Glutamatergic neuron (in vitro differentiated cells): Measurements from ENCODE around the gene TGFBR3. TPM values are rescaled to one million over a fixed set of nuclear protein-coding genes. Genes with fewer than 3 reads are reported as not detected.

ENCODE experiments used
- DNase-seq: peaks from one replicate; pipeline ENCODE4 v3.0.0; 2022
- H3K27ac Mint-ChIP-seq: one replicate; pipeline ENCODE4 v1.8.0; 2020; ENCODE audit warnings: mild to moderate bottlenecking, mixed read lengths, inconsistent platforms; ENCODE audit not compliant: unreplicated experiment
- H3K27me3 Mint-ChIP-seq: one replicate; pipeline ENCODE4 v1.8.0; 2020; ENCODE audit warnings: mild to moderate bottlenecking, moderate library complexity, mixed read lengths, inconsistent platforms; ENCODE audit not compliant: unreplicated experiment
- H3K36me3 Mint-ChIP-seq: one replicate; pipeline ENCODE4 v1.8.0; 2020; ENCODE audit warnings: mild to moderate bottlenecking, mixed read lengths, inconsistent platforms; ENCODE audit not compliant: unreplicated experiment
- H3K4me1 Mint-ChIP-seq: one replicate; pipeline ENCODE4 v1.8.0; 2020; ENCODE audit warnings: mild to moderate bottlenecking, low read depth, mixed read lengths, inconsistent platforms; ENCODE audit not compliant: unreplicated experiment
- H3K4me3 Mint-ChIP-seq: one replicate; pipeline ENCODE4 v1.8.0; 2020; ENCODE audit warnings: mild to moderate bottlenecking, mixed read lengths, inconsistent platforms; ENCODE audit not compliant: unreplicated experiment
- H3K9me3 Mint-ChIP-seq: one replicate; pipeline ENCODE4 v1.8.0; 2020; ENCODE audit warnings: mild to moderate bottlenecking, moderate library complexity, mixed read lengths, inconsistent platforms; ENCODE audit not compliant: unreplicated experiment
- total RNA-seq: library from RNA; stranded (reverse); fragmentation: NEBNext Ultra II Directional; extraction: Animal tissue kit (Norgen Biotek cat#: 25700); gene quantifications from one replicate; pipeline ENCODE4 v1.2.1, GENCODE V29; 2021; ENCODE audit not compliant: unreplicated experiment
- TF ChIP-seq, protein P1 (sequence below): fragments of 200-600 bp; sonication (generic); IDR thresholded peaks from one replicate; pipeline ENCODE4 v1.5.0; 2021; ENCODE audit not compliant: partially characterized antibody, unreplicated experiment

TGFBR3 gene
- total RNA-seq, 1 donor from 2014 or later: 0.98 TPM

DNA sequence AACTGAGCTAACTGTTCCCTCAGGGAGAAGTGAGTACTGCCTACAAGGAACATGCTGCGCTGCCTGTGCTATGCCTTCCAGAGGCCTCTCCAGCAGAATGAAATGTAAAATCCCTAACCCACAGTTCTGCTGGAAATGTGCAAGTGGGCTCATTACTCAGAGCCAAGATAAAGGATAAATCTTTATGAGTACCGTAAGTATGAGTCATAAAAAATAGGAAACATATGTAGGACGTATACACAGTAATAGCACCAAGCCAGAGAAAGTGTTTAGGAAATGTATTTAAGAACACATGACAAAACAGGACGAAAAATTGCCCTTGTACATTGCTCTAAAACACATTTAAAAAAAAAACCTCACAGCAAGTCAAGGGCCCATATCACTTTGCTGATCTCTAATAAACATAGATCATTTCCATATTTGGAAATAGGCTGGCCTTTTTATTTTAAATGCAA lies 104.6 kb downstream of the TGFBR3 start:
- TF ChIP-seq, protein P1, sequence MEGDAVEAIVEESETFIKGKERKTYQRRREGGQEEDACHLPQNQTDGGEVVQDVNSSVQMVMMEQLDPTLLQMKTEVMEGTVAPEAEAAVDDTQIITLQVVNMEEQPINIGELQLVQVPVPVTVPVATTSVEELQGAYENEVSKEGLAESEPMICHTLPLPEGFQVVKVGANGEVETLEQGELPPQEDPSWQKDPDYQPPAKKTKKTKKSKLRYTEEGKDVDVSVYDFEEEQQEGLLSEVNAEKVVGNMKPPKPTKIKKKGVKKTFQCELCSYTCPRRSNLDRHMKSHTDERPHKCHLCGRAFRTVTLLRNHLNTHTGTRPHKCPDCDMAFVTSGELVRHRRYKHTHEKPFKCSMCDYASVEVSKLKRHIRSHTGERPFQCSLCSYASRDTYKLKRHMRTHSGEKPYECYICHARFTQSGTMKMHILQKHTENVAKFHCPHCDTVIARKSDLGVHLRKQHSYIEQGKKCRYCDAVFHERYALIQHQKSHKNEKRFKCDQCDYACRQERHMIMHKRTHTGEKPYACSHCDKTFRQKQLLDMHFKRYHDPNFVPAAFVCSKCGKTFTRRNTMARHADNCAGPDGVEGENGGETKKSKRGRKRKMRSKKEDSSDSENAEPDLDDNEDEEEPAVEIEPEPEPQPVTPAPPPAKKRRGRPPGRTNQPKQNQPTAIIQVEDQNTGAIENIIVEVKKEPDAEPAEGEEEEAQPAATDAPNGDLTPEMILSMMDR: no peak
- Mint-ChIP-seq H3K36me3 (no peaks in the 10 kb centered on the region), H3K27me3 (no peaks in the 10 kb centered on the region), H3K27ac (no peak overlapping the region), H3K4me3 (no peak overlapping the region), H3K4me1 (peaks cover 5% of the 10 kb centered on the region), H3K9me3 (peaks cover 2% of the 10 kb centered on the region)
- DNase-seq: no peak

DNA sequence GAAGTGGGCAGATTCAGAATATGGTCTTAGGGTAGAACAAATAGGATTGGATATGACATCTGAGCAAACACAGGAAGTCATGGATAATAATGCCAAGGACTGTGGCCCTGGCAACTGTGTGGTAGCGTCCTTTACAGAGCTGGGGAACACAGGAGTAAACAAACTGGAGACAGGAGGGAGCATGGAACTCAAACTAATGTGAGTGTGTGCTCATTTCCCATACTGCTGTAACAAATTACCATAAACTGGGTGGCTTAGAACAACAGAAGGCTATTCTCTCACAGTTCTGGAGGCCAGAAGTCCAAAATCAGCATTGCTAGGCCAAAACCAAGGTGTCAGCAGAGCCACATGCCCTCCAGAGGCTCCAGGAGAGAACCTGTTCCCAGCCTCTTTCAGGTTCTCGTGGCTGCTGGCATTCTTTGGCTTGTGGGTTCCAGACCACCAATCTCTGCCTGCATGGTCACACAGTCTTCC lies 106.4 kb downstream of the TGFBR3 start:
- Mint-ChIP-seq H3K27me3 (no peaks in the 10 kb centered on the region), H3K27ac (no peak overlapping the region), H3K4me1 (peaks cover 5% of the 10 kb centered on the region), H3K36me3 (no peaks in the 10 kb centered on the region), H3K4me3 (no peak overlapping the region), H3K9me3 (no peaks in the 10 kb centered on the region)
- TF ChIP-seq, protein P1: no peak
- DNase-seq: no peak

- DNase-seq: no peak
- no peak overlapping the region for H3K4me3 Mint-ChIP-seq
- H3K27me3 Mint-ChIP-seq: no peaks in the 10 kb centered on the region
- peaks cover 5% of the 10 kb centered on the region for H3K4me1 Mint-ChIP-seq
- TF ChIP-seq, protein P1: no peak
- no peaks in the 10 kb centered on the region for H3K36me3 Mint-ChIP-seq
- H3K27ac Mint-ChIP-seq: no peak overlapping the region
- H3K9me3 Mint-ChIP-seq: no peaks in the 10 kb centered on the region
These were observed 107.0 kb downstream of the TGFBR3 start for GRCh38 chr1:91778964-91779363.

DNA sequence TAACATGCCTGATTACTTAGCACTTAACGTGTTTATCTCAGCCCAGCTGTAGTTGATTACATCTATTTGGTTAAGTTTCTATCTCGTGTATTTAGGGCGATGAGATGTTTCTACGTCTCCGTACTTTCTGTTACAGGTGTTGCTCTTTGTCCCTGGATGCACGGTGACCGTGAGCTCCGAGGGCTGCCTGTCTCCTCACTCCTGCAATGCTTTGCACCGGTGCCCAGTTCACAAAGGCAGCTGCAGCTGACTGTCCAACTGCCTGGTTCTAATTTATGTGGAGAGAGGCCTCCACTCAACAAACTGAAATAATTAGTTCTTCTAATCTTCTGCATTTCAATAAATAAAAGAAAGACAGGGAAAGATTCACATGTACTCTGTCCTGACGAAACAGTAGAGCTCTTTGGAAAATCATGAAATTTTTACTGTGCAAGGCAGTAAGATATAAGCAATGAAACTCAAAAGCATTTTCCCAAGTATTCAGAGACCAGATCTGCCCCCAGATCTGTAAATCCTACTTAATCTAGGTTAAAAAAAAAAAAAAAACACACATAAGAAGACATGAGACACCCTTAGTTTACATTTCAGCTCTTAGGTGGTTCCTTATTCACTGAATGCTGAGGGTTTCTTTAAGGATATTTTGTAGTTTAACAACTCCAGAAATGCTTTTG lies 108.2 kb downstream of the TGFBR3 start:
- Mint-ChIP-seq H3K27ac (no peak overlapping the region), H3K4me3 (no peak overlapping the region)

DNA sequence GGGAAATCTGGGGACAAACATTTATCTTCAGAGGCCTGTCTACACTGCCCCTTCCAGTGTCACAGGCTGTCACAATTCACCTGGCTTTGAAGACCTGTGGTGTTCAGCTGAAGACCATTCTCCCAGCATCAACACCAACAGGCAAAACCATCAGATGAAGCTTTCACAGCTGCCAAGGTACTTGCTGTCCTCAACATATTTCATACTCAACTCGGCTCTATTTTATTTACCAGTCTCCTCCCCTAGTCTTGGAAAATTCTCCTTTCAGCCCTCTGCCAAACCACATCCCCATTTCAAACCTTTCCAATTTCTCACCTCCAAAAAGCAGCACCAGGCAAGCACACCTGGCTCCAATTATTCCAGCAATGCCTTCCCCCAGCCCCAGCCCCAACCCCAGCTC lies 108.8 kb downstream of the TGFBR3 start:
- H3K4me3 Mint-ChIP-seq: no peak overlapping the region
- DNase-seq: no peak
- peak overlapping the region; percentile 38 for H3K27ac Mint-ChIP-seq
- H3K27me3 Mint-ChIP-seq: no peaks in the 10 kb centered on the region
- H3K4me1 Mint-ChIP-seq: peaks cover 5% of the 10 kb centered on the region
- H3K9me3 Mint-ChIP-seq: no peaks in the 10 kb centered on the region
- H3K36me3 Mint-ChIP-seq: no peaks in the 10 kb centered on the region
- TF ChIP-seq, protein P1: no peak

More for the DNA sequence above, 108.2 kb downstream of the TGFBR3 start:
- Mint-ChIP-seq H3K9me3 (no peaks in the 10 kb centered on the region), H3K36me3 (no peaks in the 10 kb centered on the region), H3K27me3 (no peaks in the 10 kb centered on the region), H3K4me1 (peaks cover 5% of the 10 kb centered on the region)
- no peak for DNase-seq
- TF ChIP-seq, protein P1: no peak
